Stimulated activated CD8-positive, alpha-beta memory T cell treated with anti-CD3 and anti-CD28 coated beads, Interleukin-7, amount 100 ng/mL, for 4 hours (primary cell): ENCODE results near the gene PICK1.
"Not testable (repeated sequence)": the region's sequence is repeated elsewhere in the genome, so short reads cannot be mapped to it uniquely, and the experiment has no call there.

Experiments
- DNase-seq, 2 donors: peaks; one replicate each; pipeline ENCODE4 v3.0.0-alpha.2; 2020; ENCODE audit warnings: low read depth in 2 of 2

The PICK1 gene

GRCh38 chr22:38114484-38115398 lies 57.5 kb downstream of the PICK1 start:
- DNase-seq = peak; percentile 30 to 63

- no peak for DNase-seq
Measured at GRCh38 chr22:38115423-38116205, 58.4 kb downstream of the PICK1 start.

- DNase-seq = not testable (repeated sequence)
Measured at GRCh38 chr22:38117556-38117955, 60.4 kb downstream of the PICK1 start.

DNA sequence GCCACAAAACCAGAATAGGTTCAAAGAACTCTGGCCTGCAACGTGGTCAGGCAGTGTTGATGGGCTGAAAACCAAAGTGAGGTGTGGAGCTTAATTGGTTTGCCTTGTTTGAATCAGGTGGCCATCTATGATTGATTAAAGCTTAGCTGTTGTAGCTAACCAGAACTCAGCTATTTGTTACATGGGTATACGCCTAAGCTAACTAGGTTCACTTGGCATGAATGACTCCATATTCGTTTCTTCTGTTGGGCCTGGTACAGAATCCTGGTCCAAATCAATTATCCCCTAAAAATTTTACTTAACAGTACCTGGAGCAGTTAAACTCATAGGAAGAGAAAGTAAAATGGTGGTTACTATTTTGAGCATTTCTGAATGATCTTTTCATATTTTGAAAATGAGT lies 61.0 kb downstream of the PICK1 start:
- DNase-seq = no peak

DNA sequence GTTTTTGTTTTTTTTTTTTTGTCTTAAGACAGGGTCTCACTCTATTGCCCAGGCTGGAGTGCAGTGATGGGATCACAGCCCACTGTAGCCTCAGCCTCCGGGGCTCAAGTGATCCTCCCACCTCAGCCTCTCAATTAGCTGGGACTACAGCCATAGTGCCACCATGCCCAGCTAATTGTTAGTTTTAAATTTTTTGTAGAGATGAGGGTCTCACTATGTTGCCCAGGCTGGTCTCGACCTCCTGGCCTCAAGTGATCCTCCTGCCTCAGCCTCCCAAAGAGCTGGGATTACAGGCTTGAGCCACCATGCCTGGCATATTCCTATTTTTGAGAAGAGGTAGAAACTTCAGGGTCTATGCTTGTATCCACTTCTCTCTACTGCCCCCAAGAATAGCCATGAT lies 61.5 kb downstream of the PICK1 start:
- DNase-seq = not testable (repeated sequence)

DNA sequence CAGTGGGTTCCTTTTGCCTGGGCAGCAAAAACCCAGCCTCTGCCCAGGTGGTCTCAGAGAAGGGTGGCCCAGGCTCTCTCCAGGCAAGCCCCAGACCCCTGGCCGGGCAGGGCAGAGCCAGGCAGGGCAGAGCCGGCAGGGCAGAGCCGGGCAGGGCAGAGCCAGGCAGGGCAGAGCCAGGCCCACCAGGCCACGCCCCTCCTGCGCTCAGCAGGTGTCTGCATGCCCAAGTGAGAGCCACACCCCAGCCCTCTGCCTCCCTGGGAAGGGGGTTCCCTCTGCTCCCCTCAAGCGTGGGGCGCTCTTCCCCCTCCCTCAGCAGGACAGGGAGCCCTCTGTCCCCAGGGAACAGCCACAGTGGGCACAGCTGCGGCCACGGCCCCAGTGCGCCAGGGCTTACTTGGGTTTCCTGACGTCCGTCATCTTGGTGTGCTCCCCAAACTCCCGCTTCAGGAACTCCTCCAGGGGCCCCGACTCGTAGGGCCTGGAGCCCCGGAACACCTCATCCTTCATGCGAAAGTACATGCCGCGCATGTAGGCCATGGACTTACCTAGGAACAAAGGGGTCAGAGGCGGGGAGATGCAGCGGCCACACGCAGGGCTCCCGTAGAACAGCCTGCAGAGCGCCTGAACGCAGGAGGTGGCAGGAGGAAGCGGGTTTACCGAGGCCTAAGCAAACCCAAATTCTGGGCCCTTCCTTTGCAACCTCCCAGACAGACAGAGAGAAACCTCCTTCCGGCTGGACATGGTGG lies 63.3 kb downstream of the PICK1 start:
- no peak for DNase-seq

DNA sequence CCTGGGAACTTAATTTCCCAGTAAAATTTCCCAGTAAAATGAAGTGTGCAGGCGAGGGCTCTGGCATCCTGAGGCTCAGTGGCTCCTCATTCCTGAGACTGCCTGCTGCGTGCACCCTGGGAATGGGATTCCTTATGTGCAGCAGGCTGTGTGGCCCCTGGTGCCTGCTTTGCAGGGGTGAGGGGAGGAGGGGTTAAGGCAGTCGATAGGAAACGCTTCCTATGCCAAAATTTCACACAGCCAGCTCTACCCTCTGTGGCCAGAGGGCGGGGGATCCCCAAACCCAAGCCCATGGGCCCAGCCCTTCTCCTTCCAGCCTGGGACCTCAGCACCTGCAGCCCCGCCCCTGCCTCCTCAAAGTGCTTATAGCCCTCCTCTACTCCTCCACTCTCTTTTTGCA lies 65.4 kb downstream of the PICK1 start:
- no peak for DNase-seq

DNA sequence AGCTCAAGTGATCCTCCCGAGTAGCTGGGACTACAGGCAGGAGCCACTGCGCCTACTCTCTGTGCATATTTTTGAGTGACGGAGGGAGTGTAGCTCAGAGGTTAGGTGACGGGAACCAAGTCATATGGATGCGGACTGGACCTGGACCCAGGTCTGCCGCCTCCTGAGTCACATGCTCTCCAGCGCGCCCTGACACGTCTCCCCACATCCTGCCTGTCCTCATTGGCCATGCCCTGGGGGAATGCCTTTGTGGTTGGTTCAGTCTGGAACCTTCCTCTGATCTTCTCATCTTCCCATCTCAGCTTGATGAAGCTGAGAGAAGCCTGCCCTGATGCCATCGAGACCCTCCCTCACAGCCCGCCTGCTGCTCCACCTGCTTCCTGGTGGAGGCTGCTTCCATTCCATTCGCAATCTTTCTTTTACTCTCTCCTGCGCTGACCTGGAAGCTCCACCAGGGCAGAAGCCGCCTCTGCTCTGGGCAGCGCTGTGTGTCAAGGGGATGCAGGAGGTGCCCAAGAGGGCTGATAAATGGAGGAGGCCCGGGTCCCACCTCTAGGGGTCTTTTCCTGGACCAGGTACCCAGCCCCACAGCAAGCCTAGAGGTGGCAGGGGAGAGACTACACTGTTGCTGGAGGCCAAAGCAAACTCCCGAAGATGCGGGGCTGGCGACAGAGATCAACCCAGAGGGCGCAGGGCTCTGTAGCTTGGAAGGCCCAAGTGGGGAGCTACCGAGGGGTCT lies 67.2 kb downstream of the PICK1 start:
- DNase-seq = no peak

- DNase-seq = no peak
Measured at GRCh38 chr22:38125038-38125610, 67.9 kb downstream of the PICK1 start.
